HG02571 (cell line): ENCODE data around the gene MAML2.
A peak's percentile ranks its signal among the peaks of the same experiment; 100 is the strongest.

Source experiments
- ATAC-seq: cut with Tn5 transposase; IDR thresholded peaks from one replicate; pipeline ENCODE4 v1.9.1; 2021; ENCODE audit warnings: mild to moderate bottlenecking, moderate library complexity; ENCODE audit not compliant: unreplicated experiment

Gene MAML2

GRCh38 chr11:96054870-96055705 is 287.9 kb downstream of the MAML2 start:
- ATAC-seq = no peak

GRCh38 chr11:96052921-96053651 is 289.9 kb downstream of the MAML2 start:
- no peak for ATAC-seq

GRCh38 chr11:96051820-96052219 is 291.2 kb downstream of the MAML2 start:
- peak; percentile 94 for ATAC-seq

- no peak for ATAC-seq
These were observed 292.4 kb downstream of the MAML2 start for GRCh38 chr11:96050435-96051182.

DNA sequence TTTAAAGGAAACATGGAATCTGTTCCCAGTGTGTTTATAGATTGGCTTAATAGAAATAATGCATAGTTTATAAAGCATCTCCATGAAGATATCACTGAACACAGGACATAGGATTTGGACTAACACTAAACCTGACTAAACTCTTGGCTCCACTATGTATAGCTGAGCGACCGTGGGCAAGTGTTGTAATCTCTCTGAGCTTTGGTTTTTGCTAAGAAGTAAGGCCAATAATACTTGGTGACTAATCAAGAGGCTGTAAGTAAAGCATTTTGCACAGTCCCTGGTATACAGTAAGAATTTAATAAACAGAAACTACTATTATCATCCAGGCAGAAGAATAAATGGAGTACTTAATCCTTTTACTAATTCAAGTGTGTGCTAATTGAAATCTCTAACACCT is 293.6 kb downstream of the MAML2 start:
- no peak for ATAC-seq

- no peak for ATAC-seq
These were observed 297.2 kb downstream of the MAML2 start for GRCh38 chr11:96045622-96046456.

DNA sequence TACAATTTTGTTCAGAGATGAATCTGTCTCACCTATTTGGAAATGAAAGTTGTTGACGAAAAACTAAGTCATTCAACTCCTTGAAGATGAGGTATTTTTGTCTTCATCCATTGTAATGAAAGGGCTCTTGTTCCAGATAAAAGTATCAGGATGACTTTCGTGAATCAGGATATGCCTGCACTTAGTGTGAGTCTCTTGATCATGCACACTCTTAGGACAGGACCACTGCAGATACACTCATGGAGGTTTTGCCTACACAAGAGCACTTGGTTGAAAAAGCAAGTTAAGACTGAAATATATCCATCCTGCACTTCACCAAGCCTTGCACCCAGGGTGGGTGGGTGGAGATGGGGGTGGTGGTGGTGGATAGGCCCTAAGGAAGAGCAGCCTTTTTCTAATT is 298.2 kb downstream of the MAML2 start:
- no peak for ATAC-seq

- no peak for ATAC-seq
These were observed 298.7 kb downstream of the MAML2 start for GRCh38 chr11:96044311-96044710.

DNA sequence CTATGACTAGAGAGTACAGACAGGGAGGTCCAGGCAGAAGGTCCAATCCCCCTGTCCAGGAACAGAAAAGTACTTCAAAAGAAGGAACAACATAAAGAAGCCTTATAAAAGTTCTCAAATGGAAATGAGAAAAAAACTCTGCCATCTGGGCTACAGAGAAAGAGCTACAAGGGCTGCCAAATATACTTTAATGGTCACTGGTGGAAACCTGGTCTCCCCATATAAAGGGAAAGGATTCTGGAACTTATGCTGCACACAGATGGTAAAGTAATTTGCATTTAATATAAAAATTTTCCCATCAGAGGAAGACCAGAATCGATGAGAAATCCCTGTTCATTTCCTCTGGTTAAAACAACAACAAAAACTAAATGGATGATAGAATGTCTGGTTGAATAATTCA is 299.7 kb downstream of the MAML2 start:
- no peak for ATAC-seq

GRCh38 chr11:96038046-96038445 is 304.9 kb downstream of the MAML2 start:
- no peak for ATAC-seq

DNA sequence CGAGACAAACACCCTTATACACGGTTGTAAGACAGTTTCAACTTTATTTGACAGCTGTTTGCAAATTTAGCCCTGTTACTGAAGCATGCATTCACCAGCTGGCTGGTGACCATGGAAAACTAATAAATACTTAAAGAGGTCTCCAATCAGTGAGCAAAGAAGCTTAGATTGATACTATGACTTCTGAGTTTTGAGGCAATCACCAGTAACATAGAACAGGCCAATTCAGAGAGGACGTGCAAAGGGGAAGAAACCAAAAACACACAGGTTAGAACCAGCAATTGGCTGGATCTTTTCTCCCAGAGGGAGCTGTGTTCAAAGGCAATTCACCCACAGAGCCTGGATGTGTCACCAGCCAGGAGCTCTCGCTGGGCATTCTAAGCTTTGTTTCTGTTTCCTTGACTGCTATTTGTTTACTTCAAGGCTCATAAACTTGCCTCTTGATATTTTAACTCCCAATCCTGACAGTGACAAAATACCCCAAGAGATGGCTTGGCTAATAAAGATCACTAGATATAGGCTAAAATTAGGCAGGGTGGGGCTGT is 305.5 kb downstream of the MAML2 start:
- no peak for ATAC-seq

DNA sequence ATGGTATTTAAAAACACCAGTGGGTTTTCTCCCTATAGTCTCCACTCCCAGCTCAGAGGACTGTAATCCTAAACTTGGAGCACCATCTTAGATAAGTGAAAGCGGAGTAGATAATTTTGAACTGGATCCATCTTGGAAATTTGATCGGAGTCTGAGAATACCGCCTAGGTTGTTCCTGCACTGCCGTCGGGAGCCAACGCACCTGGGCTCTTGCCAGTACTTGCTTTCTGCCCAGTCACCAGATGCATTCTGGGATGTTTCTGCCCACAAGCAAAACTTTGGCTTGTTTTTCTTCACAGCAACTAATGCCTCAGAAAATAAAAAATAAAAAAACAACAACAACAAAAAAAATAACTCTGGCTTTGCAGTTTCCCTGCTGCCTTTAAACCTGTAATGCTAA is 306.1 kb downstream of the MAML2 start:
- no peak for ATAC-seq

DNA sequence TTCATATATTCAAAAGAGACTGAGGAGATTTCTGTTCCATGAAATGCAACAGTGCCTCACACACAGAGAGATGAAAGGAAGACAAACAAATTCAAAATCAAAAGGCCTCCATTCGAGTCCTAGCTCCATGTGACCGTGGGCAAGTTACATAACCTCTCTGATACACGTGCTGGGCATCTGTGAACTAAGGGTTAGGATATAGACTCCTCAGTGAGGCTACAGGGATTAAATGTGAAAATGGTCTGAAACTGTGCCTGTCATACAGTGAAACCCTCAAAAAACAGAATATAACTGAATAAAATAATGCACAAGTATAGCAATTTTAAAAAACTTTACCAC is 307.3 kb downstream of the MAML2 start:
- no peak for ATAC-seq

DNA sequence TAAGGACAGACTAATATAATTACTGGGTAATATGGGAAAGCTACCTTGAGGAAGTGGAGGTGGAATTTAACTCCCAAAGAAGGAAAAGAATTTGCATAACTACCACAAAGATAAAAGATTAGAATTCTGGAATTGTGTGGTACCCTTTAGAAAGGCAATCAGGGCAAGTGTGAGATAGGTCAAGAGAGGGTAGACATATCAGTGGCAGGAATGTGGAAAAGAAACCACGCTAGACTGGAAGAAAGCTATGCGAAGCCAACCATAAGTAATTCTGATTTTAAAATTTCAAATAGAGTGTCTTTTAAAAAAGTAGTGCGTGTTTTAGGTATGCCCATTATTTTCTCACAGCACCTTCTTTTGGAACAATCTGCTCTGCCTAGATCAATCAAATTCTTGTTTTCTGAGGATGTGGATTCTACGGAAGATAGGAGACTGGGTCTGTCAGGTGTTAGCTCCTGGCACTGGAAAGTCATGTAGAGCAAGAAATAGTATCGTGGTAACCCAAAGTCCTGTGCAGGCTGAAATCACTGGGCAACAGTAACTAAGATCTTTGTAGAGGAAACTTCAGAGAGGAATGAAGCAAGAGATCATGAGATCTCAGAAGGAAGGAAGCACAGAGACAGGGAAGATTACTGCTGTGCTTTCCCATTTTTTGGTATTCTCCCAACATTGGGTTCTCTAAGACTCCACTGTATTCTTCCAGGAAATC is 307.8 kb downstream of the MAML2 start:
- no peak for ATAC-seq

DNA sequence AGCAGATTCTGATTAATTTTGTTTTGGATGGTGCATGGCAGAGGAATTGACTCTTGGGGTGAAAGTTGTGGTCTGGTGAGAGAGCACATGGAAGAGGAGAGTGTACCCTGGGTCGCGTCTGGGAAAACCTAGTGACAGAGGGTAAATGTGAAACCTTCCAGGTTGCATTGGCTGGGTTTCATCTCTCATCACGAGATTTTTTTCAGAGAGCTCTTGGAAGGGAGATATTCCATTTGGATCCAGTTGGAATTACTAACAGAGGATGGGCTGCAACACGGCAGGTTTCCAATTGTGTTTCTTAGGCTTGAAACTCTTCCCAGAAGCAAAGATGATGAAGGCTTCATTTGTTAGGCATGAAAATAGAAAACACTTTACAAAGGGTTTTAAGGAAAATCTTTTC is 309.4 kb downstream of the MAML2 start:
- ATAC-seq = no peak

DNA sequence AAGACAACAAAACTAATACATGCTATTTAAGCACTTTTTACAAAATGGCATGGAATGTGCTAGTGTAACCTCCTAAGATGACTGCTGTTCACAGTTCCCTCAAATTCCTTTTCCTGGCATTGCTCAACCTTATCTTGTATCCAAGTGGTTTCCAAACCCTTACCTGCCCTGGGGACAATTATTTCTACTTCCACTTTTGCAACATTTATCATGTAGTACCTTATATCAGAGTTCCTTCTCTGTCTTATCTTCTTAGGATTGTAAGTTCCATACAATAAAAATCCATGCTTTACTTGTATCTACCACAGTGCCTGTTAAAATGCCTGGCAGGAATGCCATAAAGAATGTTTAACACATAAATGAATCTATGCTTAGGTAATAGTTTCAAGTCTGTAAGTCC is 309.9 kb downstream of the MAML2 start:
- ATAC-seq = no peak

DNA sequence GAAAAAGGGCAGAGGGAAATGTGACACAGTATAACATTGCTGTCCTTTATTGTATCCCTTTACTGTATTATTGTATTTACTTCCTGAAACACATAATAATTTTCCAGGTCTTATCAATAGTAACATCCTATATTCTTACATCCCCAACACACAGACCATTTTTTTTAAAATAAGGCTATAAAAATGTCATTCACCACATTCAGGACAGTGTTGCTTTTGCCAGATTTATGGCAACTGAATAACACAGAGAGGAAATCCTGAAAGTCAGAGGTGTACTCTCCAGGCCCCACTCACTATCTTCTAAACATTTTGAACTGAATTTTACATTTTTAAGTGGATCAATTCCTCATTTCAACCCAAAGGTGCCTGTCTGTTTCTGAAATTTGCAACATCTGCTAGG is 314.2 kb downstream of the MAML2 start:
- no peak for ATAC-seq

DNA sequence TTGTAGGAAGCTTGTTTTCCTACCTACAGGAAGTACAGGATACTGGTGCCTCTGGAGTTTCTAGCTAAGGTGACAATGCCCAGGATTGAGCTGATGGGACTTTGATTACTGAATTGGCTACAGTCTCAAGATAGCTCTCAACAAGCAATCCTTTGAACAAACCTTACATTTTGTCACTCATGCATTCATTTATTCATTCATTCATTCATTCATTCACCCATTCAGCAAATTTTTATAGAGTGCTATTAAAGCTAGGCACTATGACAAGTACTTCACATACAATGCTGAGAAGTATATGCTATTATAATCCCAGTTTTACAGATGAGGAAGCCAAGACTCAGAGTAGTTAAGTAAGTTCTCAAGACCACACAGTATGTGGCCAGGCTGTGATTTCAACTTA is 316.0 kb downstream of the MAML2 start:
- ATAC-seq = no peak

- no peak for ATAC-seq
These were observed 316.7 kb downstream of the MAML2 start for GRCh38 chr11:96026310-96026709.

DNA sequence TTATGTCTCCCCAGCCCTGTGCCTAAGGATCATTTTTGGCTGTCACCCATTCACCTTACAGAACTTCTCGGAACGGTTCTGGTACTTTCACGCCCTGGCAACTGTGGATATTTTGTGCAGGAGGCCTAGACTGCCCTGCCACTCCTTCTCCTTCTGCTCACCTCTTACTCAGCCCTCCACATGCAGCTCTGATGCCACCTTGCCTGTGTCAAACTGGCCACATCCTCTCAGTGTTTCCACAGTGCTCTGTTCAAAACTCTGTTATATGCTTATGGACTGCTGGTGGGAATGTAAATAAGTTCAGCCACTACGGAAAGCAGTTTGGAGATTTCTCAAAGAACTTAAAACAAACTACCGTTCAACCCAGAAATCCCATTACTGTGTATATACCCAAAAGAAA is 318.3 kb downstream of the MAML2 start:
- ATAC-seq = no peak
